Mesothelial cell of epicardium (in vitro differentiated cells): ENCODE measurements around the gene SLC35F1. TPM values are rescaled to one million over a fixed set of nuclear protein-coding genes. Genes with fewer than 3 reads are reported as not detected.

ENCODE experiments used
- DNase-seq, 2 experiments: peaks; one replicate each; pipeline ENCODE4 v3.0.0; 2021; ENCODE audit warnings: low spot score in 2 of 2; ENCODE audit not compliant: unreplicated experiment in 2 of 2
- H3K27ac Mint-ChIP-seq: 2 replicates; pipeline ENCODE4 v1.8.0; 2021; ENCODE audit warnings: mixed read lengths
- H3K27me3 Mint-ChIP-seq: 2 replicates; pipeline ENCODE4 v1.8.0; 2021; ENCODE audit warnings: low read depth, mixed read lengths
- H3K36me3 Mint-ChIP-seq: 2 replicates; pipeline ENCODE4 v1.8.0; 2021; ENCODE audit warnings: mixed read lengths
- H3K4me1 Mint-ChIP-seq: 2 replicates; pipeline ENCODE4 v1.8.0; 2021; ENCODE audit warnings: mixed read lengths
- H3K4me3 Mint-ChIP-seq: 2 replicates; pipeline ENCODE4 v1.8.0; 2021; ENCODE audit warnings: mild to moderate bottlenecking, moderate library complexity, mixed read lengths
- H3K9me3 Mint-ChIP-seq: 2 replicates; pipeline ENCODE4 v1.8.0; 2021; ENCODE audit warnings: mixed read lengths
- total RNA-seq: library from RNA; stranded (reverse); gene quantifications from 3 replicates; pipeline ENCODE4 v1.2.1, GENCODE V29; 2021
- TF ChIP-seq, protein P1 (sequence below): fragments of 200-600 bp; sonication (generic); IDR thresholded peaks from one replicate; pipeline ENCODE4 v1.5.0; 2021; ENCODE audit warnings: antibody characterized with exemption; ENCODE audit not compliant: unreplicated experiment

SLC35F1 gene
- total RNA-seq, 1 donor from 2014 or later: 0.78 TPM

DNA sequence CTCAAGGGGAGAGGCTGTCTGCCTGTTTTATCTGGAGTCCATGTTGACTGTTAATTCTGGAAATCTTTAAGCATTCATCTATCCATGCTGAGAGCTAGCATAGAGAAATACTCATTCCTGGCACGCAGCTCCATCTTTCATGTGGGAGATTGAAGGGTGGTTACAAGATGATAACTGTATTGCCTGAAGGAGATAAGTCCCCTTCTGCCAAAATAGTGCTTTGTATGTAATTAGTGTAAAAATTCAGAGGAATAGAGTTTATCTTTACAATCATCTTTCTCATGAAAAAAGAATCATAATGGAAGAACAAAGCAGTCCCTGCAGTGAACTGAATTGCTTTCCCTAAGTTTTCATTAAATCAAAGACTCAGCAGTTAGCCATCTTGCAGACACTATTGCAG, 256.5 kb downstream of the SLC35F1 start:
- H3K27me3 Mint-ChIP-seq: no peaks in the 10 kb centered on the region
- no peak for DNase-seq
- H3K36me3 Mint-ChIP-seq: no peaks in the 10 kb centered on the region
- no peak overlapping the region for H3K4me3 Mint-ChIP-seq
- peak overlapping the region; percentile 31 for H3K27ac Mint-ChIP-seq
- peaks cover 29% of the 10 kb centered on the region for H3K4me1 Mint-ChIP-seq
- TF ChIP-seq, protein P1, sequence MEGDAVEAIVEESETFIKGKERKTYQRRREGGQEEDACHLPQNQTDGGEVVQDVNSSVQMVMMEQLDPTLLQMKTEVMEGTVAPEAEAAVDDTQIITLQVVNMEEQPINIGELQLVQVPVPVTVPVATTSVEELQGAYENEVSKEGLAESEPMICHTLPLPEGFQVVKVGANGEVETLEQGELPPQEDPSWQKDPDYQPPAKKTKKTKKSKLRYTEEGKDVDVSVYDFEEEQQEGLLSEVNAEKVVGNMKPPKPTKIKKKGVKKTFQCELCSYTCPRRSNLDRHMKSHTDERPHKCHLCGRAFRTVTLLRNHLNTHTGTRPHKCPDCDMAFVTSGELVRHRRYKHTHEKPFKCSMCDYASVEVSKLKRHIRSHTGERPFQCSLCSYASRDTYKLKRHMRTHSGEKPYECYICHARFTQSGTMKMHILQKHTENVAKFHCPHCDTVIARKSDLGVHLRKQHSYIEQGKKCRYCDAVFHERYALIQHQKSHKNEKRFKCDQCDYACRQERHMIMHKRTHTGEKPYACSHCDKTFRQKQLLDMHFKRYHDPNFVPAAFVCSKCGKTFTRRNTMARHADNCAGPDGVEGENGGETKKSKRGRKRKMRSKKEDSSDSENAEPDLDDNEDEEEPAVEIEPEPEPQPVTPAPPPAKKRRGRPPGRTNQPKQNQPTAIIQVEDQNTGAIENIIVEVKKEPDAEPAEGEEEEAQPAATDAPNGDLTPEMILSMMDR: no peak
- H3K9me3 Mint-ChIP-seq: peaks cover 6% of the 10 kb centered on the region

DNA sequence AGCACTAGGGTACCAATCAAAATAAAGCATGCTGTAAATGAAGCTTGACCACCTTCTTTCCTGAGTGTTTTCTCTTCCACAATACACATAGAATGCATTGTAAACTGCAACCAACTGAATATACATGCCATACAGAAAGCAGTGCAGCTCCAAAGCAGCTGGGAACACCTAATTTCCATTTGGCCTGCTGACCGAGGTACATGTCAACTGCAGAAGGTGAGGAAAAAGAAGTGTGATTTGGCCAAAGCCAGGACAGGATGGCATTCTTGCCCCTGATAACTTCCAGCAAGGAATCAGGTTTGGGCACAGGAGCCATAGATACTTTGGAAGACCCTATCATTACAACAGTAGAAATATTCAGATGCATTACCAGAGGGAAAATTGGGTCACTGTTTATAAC, 258.4 kb downstream of the SLC35F1 start:
- peaks cover 6% of the 10 kb centered on the region for H3K9me3 Mint-ChIP-seq
- H3K4me3 Mint-ChIP-seq: no peak overlapping the region
- H3K4me1 Mint-ChIP-seq: peaks cover 22% of the 10 kb centered on the region
- TF ChIP-seq, protein P1: no peak
- no peak overlapping the region for H3K27ac Mint-ChIP-seq
- no peaks in the 10 kb centered on the region for H3K36me3 Mint-ChIP-seq
- no peaks in the 10 kb centered on the region for H3K27me3 Mint-ChIP-seq
- DNase-seq: no peak

DNA sequence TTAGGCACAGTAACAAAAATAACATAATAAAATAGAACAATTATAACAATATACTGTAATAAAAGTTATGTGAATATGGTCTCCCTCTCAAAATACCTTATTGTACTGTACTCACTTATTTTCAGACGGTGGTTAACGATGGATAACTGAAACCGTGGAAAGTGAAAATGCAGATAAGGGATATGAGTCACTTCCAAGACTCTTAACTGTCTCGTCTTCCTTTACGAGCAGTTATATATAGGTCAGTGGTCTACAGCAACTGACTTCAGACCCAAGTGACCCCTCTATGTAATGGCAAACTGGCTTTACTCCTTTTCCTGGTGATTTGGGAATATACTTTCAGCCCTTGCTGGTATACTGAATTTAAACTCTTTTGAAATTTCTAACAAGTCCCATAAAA, 261.4 kb downstream of the SLC35F1 start:
- H3K27me3 Mint-ChIP-seq: no peaks in the 10 kb centered on the region

DNA sequence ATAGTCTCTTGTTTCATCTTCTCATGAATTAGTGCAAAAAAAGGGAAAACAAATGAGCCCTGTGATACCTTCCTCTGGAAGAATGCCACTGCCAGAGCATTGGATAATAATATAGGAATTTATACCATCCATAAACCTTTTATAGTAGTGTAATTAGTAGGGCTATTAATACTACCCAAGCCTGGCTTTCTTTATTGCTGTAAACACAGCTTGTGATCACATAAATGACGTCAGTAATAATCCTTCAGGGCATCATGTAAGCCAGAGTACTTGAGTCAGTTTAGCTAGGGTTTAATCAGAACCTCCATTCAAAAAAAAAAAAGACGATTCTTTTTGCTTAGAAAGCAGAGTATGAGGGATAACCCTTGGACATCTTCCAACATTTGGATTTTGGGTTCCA, 264.8 kb downstream of the SLC35F1 start:
- H3K36me3 Mint-ChIP-seq: peaks cover 10% of the 10 kb centered on the region
- H3K9me3 Mint-ChIP-seq: peaks cover 22% of the 10 kb centered on the region
- no peaks in the 10 kb centered on the region for H3K27me3 Mint-ChIP-seq
- H3K4me1 Mint-ChIP-seq: no peaks in the 10 kb centered on the region
- DNase-seq: no peak
- H3K27ac Mint-ChIP-seq: no peak overlapping the region
- TF ChIP-seq, protein P1: no peak
- H3K4me3 Mint-ChIP-seq: no peak overlapping the region

More for the DNA sequence above, 261.4 kb downstream of the SLC35F1 start:
- Mint-ChIP-seq H3K4me3 (no peak overlapping the region), H3K36me3 (no peaks in the 10 kb centered on the region), H3K27ac (no peak overlapping the region), H3K4me1 (peaks cover 7% of the 10 kb centered on the region), H3K9me3 (peaks cover 15% of the 10 kb centered on the region)
- TF ChIP-seq, protein P1: no peak
- no peak for DNase-seq

DNA sequence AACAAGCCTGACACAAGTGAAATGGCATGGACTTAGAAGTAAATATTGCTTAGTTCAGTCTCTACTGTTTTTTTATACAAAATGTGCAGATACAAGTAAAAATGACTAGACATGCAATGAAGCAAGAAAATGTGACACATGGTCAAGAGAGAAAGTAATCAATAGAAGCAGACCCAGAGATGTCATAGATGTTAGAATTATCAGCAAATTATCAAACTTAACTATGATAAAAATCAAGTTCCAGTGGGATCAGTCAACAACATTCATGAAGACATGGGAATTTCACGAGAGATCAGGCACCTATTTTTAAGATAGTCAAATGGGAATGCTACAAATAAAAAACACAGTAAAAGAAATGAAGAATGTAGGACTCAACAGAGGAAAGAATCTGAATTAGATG, 267.0 kb downstream of the SLC35F1 start:
- Mint-ChIP-seq H3K27ac (no peak overlapping the region), H3K36me3 (peaks cover 10% of the 10 kb centered on the region), H3K4me1 (no peaks in the 10 kb centered on the region), H3K4me3 (no peak overlapping the region), H3K9me3 (peaks cover 22% of the 10 kb centered on the region), H3K27me3 (no peaks in the 10 kb centered on the region)
- TF ChIP-seq, protein P1: no peak
- no peak for DNase-seq

DNA sequence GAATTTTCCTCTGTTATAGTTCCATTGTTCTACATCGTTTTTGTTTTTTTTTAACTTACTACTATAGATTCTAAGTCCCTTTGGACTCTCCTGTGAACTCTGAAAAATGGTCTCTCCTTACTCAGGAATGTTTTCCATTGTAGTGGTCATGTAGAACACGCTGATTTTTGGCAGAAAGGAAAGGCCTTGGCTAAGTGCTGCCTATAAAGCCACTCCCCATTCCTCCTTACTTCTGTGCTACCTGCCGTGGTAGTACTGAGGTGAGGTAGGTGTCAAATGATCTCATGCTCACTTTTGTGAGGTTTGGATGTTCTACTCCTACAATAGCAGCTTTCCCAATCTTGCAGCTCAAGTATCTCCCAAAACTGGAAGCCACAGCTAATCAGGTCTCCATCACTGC, 270.7 kb downstream of the SLC35F1 start:
- peaks cover 3% of the 10 kb centered on the region for H3K27me3 Mint-ChIP-seq
- TF ChIP-seq, protein P1: no peak
- peaks cover 21% of the 10 kb centered on the region for H3K9me3 Mint-ChIP-seq
- H3K4me3 Mint-ChIP-seq: no peak overlapping the region
- H3K4me1 Mint-ChIP-seq: no peaks in the 10 kb centered on the region
- peaks cover 10% of the 10 kb centered on the region for H3K36me3 Mint-ChIP-seq
- no peak overlapping the region for H3K27ac Mint-ChIP-seq
- no peak for DNase-seq
